H9 (cell line): Measurements from ENCODE around the gene STXBP6. TPM values are rescaled to one million over a fixed set of nuclear protein-coding genes. Genes with fewer than 3 reads are reported as not detected.

Source experiments
- DNase-seq: peaks from one replicate; pipeline ENCODE4 v3.0.0-alpha.2; 2017
- H2AFZ ChIP-seq: one replicate; pipeline ENCODE4 v1.6.1; 2013; ENCODE audit warnings: mild to moderate bottlenecking, low read length, control low read depth, moderate library complexity
- H2AK5ac ChIP-seq: 2 replicates; pipeline ENCODE4 v1.6.1; 2013; ENCODE audit warnings: low read length, control low read depth, mixed read lengths; ENCODE audit not compliant: insufficient read length
- H2BK120ac ChIP-seq: one replicate; pipeline ENCODE4 v1.6.1; 2013; ENCODE audit warnings: low read depth, mild to moderate bottlenecking, low read length, control low read depth, inconsistent platforms; ENCODE audit not compliant: poor library complexity, severe bottlenecking
- H2BK12ac ChIP-seq: 2 replicates; pipeline ENCODE4 v1.6.1; 2013; ENCODE audit warnings: low read length, control low read depth, mixed read lengths, low read depth; ENCODE audit not compliant: insufficient read length
- H2BK15ac ChIP-seq: 2 replicates; pipeline ENCODE4 v1.6.1; 2013; ENCODE audit warnings: low read depth, low read length, control low read depth
- H2BK20ac ChIP-seq: one replicate; pipeline ENCODE4 v1.6.1; 2013; ENCODE audit warnings: low read depth, mild to moderate bottlenecking, low read length, control low read depth, inconsistent platforms; ENCODE audit not compliant: poor library complexity, severe bottlenecking
- H2BK5ac ChIP-seq: 2 replicates; pipeline ENCODE4 v1.6.1; 2013; ENCODE audit warnings: low read length, control low read depth, mixed read lengths; ENCODE audit not compliant: insufficient read length
- H3K14ac ChIP-seq: 2 replicates; pipeline ENCODE4 v1.6.1; 2013; ENCODE audit warnings: low read length, control low read depth; ENCODE audit not compliant: insufficient read depth
- H3K18ac ChIP-seq: 2 replicates; pipeline ENCODE4 v1.6.1; 2013; ENCODE audit warnings: low read depth, mild to moderate bottlenecking, mixed read lengths, low read length, control low read depth; ENCODE audit not compliant: insufficient read length
- H3K23ac ChIP-seq: 2 replicates; pipeline ENCODE4 v1.6.1; 2013; ENCODE audit warnings: low read length, control low read depth, mixed read lengths, low read depth; ENCODE audit not compliant: insufficient read length
- H3K23me2 ChIP-seq: 2 replicates; pipeline ENCODE4 v1.6.1; 2013; ENCODE audit warnings: low read depth, mild to moderate bottlenecking, mixed read lengths, low read length, control low read depth; ENCODE audit not compliant: insufficient read length, poor library complexity, severe bottlenecking
- H3K27ac ChIP-seq: 2 replicates; pipeline ENCODE4 v1.5.1; 2013; ENCODE audit warnings: low read length, control low read depth, mixed read lengths, low read depth; ENCODE audit not compliant: insufficient read length
- H3K27me3 ChIP-seq: 2 replicates; pipeline ENCODE4 v1.6.1; 2013; ENCODE audit warnings: low read length, control low read depth, inconsistent platforms; ENCODE audit not compliant: insufficient read depth
- H3K4ac ChIP-seq: 2 replicates; pipeline ENCODE4 v1.6.1; 2013; ENCODE audit warnings: low read depth, mild to moderate bottlenecking, control low read depth, inconsistent platforms, low read length, moderate library complexity
- H3K4me1 ChIP-seq: 2 replicates; pipeline ENCODE4 v1.6.1; 2013; ENCODE audit warnings: low read length, control low read depth, inconsistent platforms; ENCODE audit not compliant: insufficient read depth
- H3K4me2 ChIP-seq: 2 replicates; pipeline ENCODE4 v1.6.1; 2013; ENCODE audit warnings: low read length, control low read depth, mixed read lengths; ENCODE audit not compliant: insufficient read length, insufficient read depth
- H3K56ac ChIP-seq: 2 replicates; pipeline ENCODE4 v1.6.1; 2013; ENCODE audit warnings: low read depth, mild to moderate bottlenecking, mixed read lengths, low read length, control low read depth; ENCODE audit not compliant: insufficient read length
- H3K79me1 ChIP-seq: 2 replicates; pipeline ENCODE4 v1.6.1; 2013; ENCODE audit warnings: low read depth, mild to moderate bottlenecking, moderate library complexity, low read length, control low read depth, inconsistent platforms; ENCODE audit not compliant: insufficient read depth, poor library complexity, severe bottlenecking
- H3K79me2 ChIP-seq: 2 replicates; pipeline ENCODE4 v1.6.1; 2013; ENCODE audit warnings: low read length, control low read depth, inconsistent platforms; ENCODE audit not compliant: insufficient read depth
- H3K9ac ChIP-seq: 2 replicates; pipeline ENCODE4 v1.6.1; 2013; ENCODE audit warnings: low read length, control low read depth, mixed read lengths; ENCODE audit not compliant: insufficient read length; ENCODE audit errors: extremely low read depth
- H3K9me3 ChIP-seq: one replicate; pipeline ENCODE4 v1.6.1; 2013; ENCODE audit warnings: low read depth, low read length, inconsistent platforms; ENCODE audit not compliant: control insufficient read depth
- H3T11ph ChIP-seq: one replicate; pipeline ENCODE4 v1.6.1; 2013; ENCODE audit warnings: mild to moderate bottlenecking, low read length, control low read depth, inconsistent platforms
- H4K20me1 ChIP-seq: one replicate; pipeline ENCODE4 v1.6.1; 2013; ENCODE audit not compliant: control insufficient read depth, insufficient read length, insufficient read depth
- H4K5ac ChIP-seq: 2 replicates; pipeline ENCODE4 v1.6.1; 2013; ENCODE audit warnings: low read depth, mild to moderate bottlenecking, mixed read lengths, low read length, control low read depth; ENCODE audit not compliant: insufficient read length
- H4K8ac ChIP-seq: replicated peaks from 2 replicates; pipeline ENCODE4 v1.6.1; 2013; ENCODE audit warnings: low read length, control low read depth, mixed read lengths, low read depth; ENCODE audit not compliant: insufficient read length
- H4K91ac ChIP-seq: 2 replicates; pipeline ENCODE4 v1.6.1; 2013; ENCODE audit warnings: low read depth, mild to moderate bottlenecking, moderate library complexity, mixed read lengths, low read length, control low read depth; ENCODE audit not compliant: insufficient read length
- H3K27ac Mint-ChIP-seq, 3 experiments: 2 replicates in 2 of 3; 3 replicates in 1 of 3; pipeline ENCODE4 v1.8.0; 2020 to 2021; ENCODE audit warnings: mixed read lengths in 3 of 3, mild to moderate bottlenecking in 1 of 3, moderate library complexity in 1 of 3
- H3K27me3 Mint-ChIP-seq: 2 replicates; pipeline ENCODE4 v1.8.0; 2021; ENCODE audit warnings: low read depth, mild to moderate bottlenecking, moderate library complexity, mixed read lengths
- H3K36me3 Mint-ChIP-seq, 3 experiments: 2 replicates in 2 of 3; 3 replicates in 1 of 3; pipeline ENCODE4 v1.8.0; 2020 to 2021; ENCODE audit warnings: low read depth in 3 of 3, mixed read lengths in 3 of 3; ENCODE audit not compliant: insufficient read depth in 1 of 3
- H3K4me1 Mint-ChIP-seq, 2 experiments: 2 replicates each; pipeline ENCODE4 v1.8.0; 2020; ENCODE audit warnings: mixed read lengths in 2 of 2
- H3K4me3 Mint-ChIP-seq, 2 experiments: 2 replicates in 1 of 2; 3 replicates in 1 of 2; pipeline ENCODE4 v1.8.0; 2020 to 2021; ENCODE audit warnings: mild to moderate bottlenecking in 2 of 2, mixed read lengths in 2 of 2, moderate library complexity in 1 of 2
- H3K9me3 Mint-ChIP-seq, 2 experiments: 2 replicates in 1 of 2; 3 replicates in 1 of 2; pipeline ENCODE4 v1.8.0; 2020; ENCODE audit warnings: mild to moderate bottlenecking in 2 of 2, mixed read lengths in 2 of 2, moderate library complexity in 1 of 2
- WGBS: extraction: QIAGEN DNeasy Blood & Tissue Kit; methylation state at CpG from one replicate; pipeline ENCODE4 v1.1.7; 2013; ENCODE audit warnings: missing lambda C conversion rate, low lambda C conversion rate, mixed read lengths; ENCODE audit not compliant: insufficient read length; ENCODE audit errors: extremely low coverage; 5-methylcytosine and 5-hydroxymethylcytosine counted together
- total RNA-seq: library from RNA; stranded (reverse); gene quantifications from 2 replicates; pipeline ENCODE4 v1.2.1, GENCODE V29; 2021
- TF ChIP-seq, protein P1 (sequence below): fragments of 200-600 bp; sonication (generic); conservative IDR thresholded peaks from 3 replicates; pipeline ENCODE4 v1.8.0; 2021; ENCODE audit warnings: antibody characterized with exemption, mild to moderate bottlenecking

STXBP6 gene
- total RNA-seq, 1 experiment from 2014 or later = 3.6 TPM

DNA sequence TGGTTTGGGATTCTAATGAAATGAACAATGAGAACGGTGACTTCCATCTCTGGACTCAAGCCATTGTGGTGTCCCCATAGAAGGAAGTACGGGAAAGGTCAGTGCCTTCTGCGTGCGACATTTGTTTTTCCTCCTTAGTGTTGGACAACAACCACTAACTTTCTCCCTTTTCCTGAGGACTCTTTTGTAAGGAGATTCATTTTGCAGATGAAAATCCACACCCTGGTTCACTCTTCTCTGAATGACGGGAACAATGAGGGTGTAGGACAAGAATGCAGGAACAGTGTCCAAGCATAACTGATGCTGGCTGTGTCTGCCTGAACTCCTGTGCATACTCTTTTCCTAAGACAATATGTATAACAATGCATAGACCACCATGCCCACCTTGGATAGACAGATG, 176.4 kb downstream of the STXBP6 start:
- Histone ChIP-seq H3K18ac (no peak overlapping the region), H2BK20ac (no peak overlapping the region)
- WGBS = no CpG with 5 or more reads among the region's 5 CpGs

More for the DNA sequence above, 176.4 kb downstream of the STXBP6 start:
- H3K4me3 Mint-ChIP-seq = no peak overlapping the region
- H2AK5ac ChIP-seq = no peak overlapping the region
- no peak overlapping the region for H2BK5ac ChIP-seq
- no peaks in the 10 kb centered on the region for H3K27me3 ChIP-seq
- TF ChIP-seq, protein P1, sequence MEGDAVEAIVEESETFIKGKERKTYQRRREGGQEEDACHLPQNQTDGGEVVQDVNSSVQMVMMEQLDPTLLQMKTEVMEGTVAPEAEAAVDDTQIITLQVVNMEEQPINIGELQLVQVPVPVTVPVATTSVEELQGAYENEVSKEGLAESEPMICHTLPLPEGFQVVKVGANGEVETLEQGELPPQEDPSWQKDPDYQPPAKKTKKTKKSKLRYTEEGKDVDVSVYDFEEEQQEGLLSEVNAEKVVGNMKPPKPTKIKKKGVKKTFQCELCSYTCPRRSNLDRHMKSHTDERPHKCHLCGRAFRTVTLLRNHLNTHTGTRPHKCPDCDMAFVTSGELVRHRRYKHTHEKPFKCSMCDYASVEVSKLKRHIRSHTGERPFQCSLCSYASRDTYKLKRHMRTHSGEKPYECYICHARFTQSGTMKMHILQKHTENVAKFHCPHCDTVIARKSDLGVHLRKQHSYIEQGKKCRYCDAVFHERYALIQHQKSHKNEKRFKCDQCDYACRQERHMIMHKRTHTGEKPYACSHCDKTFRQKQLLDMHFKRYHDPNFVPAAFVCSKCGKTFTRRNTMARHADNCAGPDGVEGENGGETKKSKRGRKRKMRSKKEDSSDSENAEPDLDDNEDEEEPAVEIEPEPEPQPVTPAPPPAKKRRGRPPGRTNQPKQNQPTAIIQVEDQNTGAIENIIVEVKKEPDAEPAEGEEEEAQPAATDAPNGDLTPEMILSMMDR = no peak
- H3K9me3 Mint-ChIP-seq = no peaks in the 10 kb centered on the region
- no peak overlapping the region for H3K14ac ChIP-seq
- H4K20me1 ChIP-seq = no peaks in the 10 kb centered on the region
- no peaks in the 10 kb centered on the region for H3K27me3 Mint-ChIP-seq
- H4K8ac ChIP-seq = no peak overlapping the region
- no peak overlapping the region for H4K91ac ChIP-seq
- no peak overlapping the region for H3K23ac ChIP-seq
- no peaks in the 10 kb centered on the region for H3K23me2 ChIP-seq
- no peak overlapping the region for H3T11ph ChIP-seq
- no peak overlapping the region for H3K4ac ChIP-seq
- no peak overlapping the region for H3K27ac ChIP-seq
- H2AFZ ChIP-seq = no peak overlapping the region
- no peaks in the 10 kb centered on the region for H3K79me2 ChIP-seq
- DNase-seq = no peak
- no peak overlapping the region for H3K56ac ChIP-seq
- no peak overlapping the region for H4K5ac ChIP-seq
- peak overlapping the region in 1 of 3 experiments; percentile 5; a peak in 1 of 7 replicates for H3K27ac Mint-ChIP-seq
- no peaks in the 10 kb centered on the region for H3K36me3 Mint-ChIP-seq
- no peaks in the 10 kb centered on the region for H3K9me3 ChIP-seq
- H3K4me1 ChIP-seq = no peaks in the 10 kb centered on the region
- H3K4me1 Mint-ChIP-seq = no peaks in the 10 kb centered on the region; a peak in 1 of 4 replicates
- H3K4me2 ChIP-seq = no peak overlapping the region
- H3K9ac ChIP-seq = no peak overlapping the region
- no peak overlapping the region for H2BK15ac ChIP-seq
- H2BK12ac ChIP-seq = no peak overlapping the region
- no peak overlapping the region for H2BK120ac ChIP-seq
- no peaks in the 10 kb centered on the region for H3K79me1 ChIP-seq
